Calu3 (cell line): Measurements from ENCODE around the gene CSHL1. TPM values are rescaled to one million over a fixed set of nuclear protein-coding genes. Genes with fewer than 3 reads are reported as not detected.
"Not testable (repeated sequence)": the region's sequence is repeated elsewhere in the genome, so short reads cannot be mapped to it uniquely, and the experiment has no call there.

Source experiments
- BruUV-seq: library from RNA; stranded (reverse); fragments of 400-500 nt; replicated peaks from 2 replicates; lab custom pipeline; 2021; lab: Mats Ljungman, UMichigan
- CTCF ChIA-PET: fragments of 300-600 bp; sonication (Branson Sonifier 250); formaldehyde crosslinking; loops from one replicate; lab custom pipeline; 2022; ENCODE audit warnings: antibody characterized with exemption; lab: Charles Lee
- DNase-seq: peaks from one replicate; pipeline ENCODE4 v3.0.0; 2022
- H3K27ac Mint-ChIP-seq: one replicate; pipeline ENCODE4 v1.8.0; 2022; ENCODE audit warnings: mixed read lengths; ENCODE audit not compliant: unreplicated experiment
- H3K27me3 Mint-ChIP-seq: one replicate; pipeline ENCODE4 v1.8.0; 2022; ENCODE audit warnings: mixed read lengths; ENCODE audit not compliant: unreplicated experiment
- H3K36me3 Mint-ChIP-seq: one replicate; pipeline ENCODE4 v1.8.0; 2022; ENCODE audit warnings: mild to moderate bottlenecking, moderate library complexity, mixed read lengths; ENCODE audit not compliant: insufficient read depth, unreplicated experiment
- H3K4me1 Mint-ChIP-seq: one replicate; pipeline ENCODE4 v1.8.0; 2022; ENCODE audit warnings: mild to moderate bottlenecking, low read depth, mixed read lengths; ENCODE audit not compliant: unreplicated experiment
- H3K4me3 Mint-ChIP-seq: one replicate; pipeline ENCODE4 v1.8.0; 2022; ENCODE audit warnings: mild to moderate bottlenecking, low read depth, moderate library complexity, mixed read lengths; ENCODE audit not compliant: unreplicated experiment
- H3K9me3 Mint-ChIP-seq: one replicate; pipeline ENCODE4 v1.8.0; 2022; ENCODE audit warnings: low read depth, mixed read lengths; ENCODE audit not compliant: unreplicated experiment
- intact Hi-C: fragments of 100-400 bp; cut with micrococcal nuclease; formaldehyde crosslinking; loops from one replicate; pipeline ENCODE4 v1.10.0; 2022; ENCODE audit not compliant: unreplicated experiment
- total RNA-seq: library from RNA; stranded (reverse); gene quantifications from 2 replicates; pipeline ENCODE4 v1.2.3, GENCODE V29; 2022

CSHL1 gene
- total RNA-seq, 1 experiment from 2014 or later, result not detected

GRCh38 chr17:63874061-63874626, 36.9 kb downstream of the CSHL1 start:
- BruUV-seq, intact Hi-C loops, DNase-seq, H3K27ac Mint-ChIP-seq, H3K4me3 Mint-ChIP-seq, CTCF ChIA-PET, H3K36me3 Mint-ChIP-seq, H3K4me1 Mint-ChIP-seq, H3K9me3 Mint-ChIP-seq: not testable (repeated sequence)
- peaks cover 42% of the 10 kb centered on the region for H3K27me3 Mint-ChIP-seq

- H3K4me3 Mint-ChIP-seq, intact Hi-C loops, DNase-seq, H3K9me3 Mint-ChIP-seq, BruUV-seq, H3K27ac Mint-ChIP-seq, H3K36me3 Mint-ChIP-seq, H3K4me1 Mint-ChIP-seq, CTCF ChIA-PET: not testable (repeated sequence)
- peaks cover 40% of the 10 kb centered on the region for H3K27me3 Mint-ChIP-seq
Observed at GRCh38 chr17:63873577-63873976, 37.5 kb downstream of the CSHL1 start, which contains the start of gene CSH2. TSS of gene CSH2 (minus strand) at chr17:63873677. CDS start at chr17:63873614, 63 bp downstream.

DNA sequence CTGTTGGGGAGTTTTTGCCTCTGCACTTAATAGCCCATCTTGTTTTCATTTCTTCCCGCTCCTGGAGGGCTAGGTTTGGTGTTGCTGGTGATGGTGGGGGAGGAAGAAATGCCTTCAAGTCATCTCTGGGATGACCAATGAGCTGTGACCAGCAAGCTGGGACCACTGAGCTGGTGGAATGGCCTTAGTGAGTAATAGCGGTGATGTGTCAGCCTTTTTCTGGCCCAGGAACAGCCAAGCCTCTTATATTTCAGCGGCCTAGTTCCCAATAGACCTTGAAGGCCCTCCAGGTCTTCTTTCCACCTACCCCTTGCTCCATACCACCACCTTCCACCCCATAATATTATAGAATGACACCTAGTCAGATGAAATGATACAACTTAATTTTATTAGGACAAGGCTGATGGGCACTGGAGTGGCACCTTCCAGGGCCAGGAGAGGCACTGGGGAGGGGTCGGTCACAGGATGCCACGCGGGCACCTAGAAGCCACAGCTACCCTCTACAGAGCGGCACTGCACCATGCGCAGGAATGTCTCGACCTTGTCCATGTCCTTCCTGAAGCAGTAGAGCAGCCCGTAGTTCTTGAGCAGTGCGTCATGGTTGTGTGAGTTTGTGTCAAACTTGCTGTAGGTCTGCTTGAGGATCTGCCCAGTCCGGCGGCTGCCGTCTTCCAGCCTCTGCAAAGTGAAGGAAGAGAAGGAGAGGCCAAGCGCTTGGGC, 39.3 kb downstream of the CSHL1 start:
- H3K9me3 Mint-ChIP-seq, H3K4me3 Mint-ChIP-seq, BruUV-seq, H3K4me1 Mint-ChIP-seq, CTCF ChIA-PET, H3K27ac Mint-ChIP-seq, DNase-seq, intact Hi-C loops, H3K36me3 Mint-ChIP-seq: not testable (repeated sequence)
- H3K27me3 Mint-ChIP-seq, result peaks cover 27% of the 10 kb centered on the region

DNA sequence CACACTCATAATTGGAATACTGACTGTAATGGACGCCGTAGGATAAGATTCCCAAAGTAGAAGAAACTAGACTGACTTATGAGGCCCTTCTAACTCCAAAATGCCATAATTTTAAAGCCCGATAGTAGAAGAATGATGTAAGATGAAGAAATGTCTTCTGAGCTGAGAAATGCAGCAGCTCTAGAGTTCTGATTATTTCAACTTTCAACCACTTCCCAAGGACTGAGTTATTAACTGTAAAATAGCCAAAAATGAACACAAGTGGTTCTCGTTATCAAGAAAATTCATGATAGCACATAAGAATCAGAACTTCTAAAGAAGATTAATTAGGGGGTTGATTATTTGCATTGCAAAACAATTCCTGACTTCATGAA, 40.8 kb downstream of the CSHL1 start:
- H3K36me3 Mint-ChIP-seq, H3K27ac Mint-ChIP-seq, CTCF ChIA-PET, DNase-seq, intact Hi-C loops, H3K4me3 Mint-ChIP-seq, H3K9me3 Mint-ChIP-seq, BruUV-seq, H3K4me1 Mint-ChIP-seq: not testable (repeated sequence)
- H3K27me3 Mint-ChIP-seq, result peaks cover 19% of the 10 kb centered on the region

- intact Hi-C loops, H3K4me1 Mint-ChIP-seq: not testable (repeated sequence)
Observed at GRCh38 chr17:63869491-63870291, 41.4 kb downstream of the CSHL1 start.

GRCh38 chr17:63866625-63867024, 44.4 kb downstream of the CSHL1 start:
- CTCF ChIA-PET, result interaction anchor here (0.7 to 1.1 kb wide), 2 partner anchors 23 to 35 kb away, joined by 3 to 4 read pairs; no protein-coding TSS in a partner anchor

More at GRCh38 chr17:63869491-63870291, 41.4 kb downstream of the CSHL1 start:
- not testable (repeated sequence) for H3K9me3 Mint-ChIP-seq, BruUV-seq, H3K27ac Mint-ChIP-seq, H3K4me3 Mint-ChIP-seq, H3K36me3 Mint-ChIP-seq, DNase-seq
- H3K27me3 Mint-ChIP-seq, result peaks cover 13% of the 10 kb centered on the region
- CTCF ChIA-PET, result interaction anchor here (0.6 kb wide), 1 partner anchor 10 kb away, joined by 3 read pairs; no protein-coding TSS in a partner anchor

More at GRCh38 chr17:63866625-63867024, 44.4 kb downstream of the CSHL1 start:
- BruUV-seq, intact Hi-C loops, H3K9me3 Mint-ChIP-seq, H3K4me1 Mint-ChIP-seq, H3K27ac Mint-ChIP-seq, DNase-seq, H3K4me3 Mint-ChIP-seq, H3K36me3 Mint-ChIP-seq: not testable (repeated sequence)
- H3K27me3 Mint-ChIP-seq, result peaks cover 11% of the 10 kb centered on the region

Other genes with a start within 250 kb of the CSHL1 start
- 5.0 and 8.0 TPM in 2 replicates for gene LIMD2, start 211.1 kb downstream of the CSHL1 start, total RNA-seq
- gene STRADA, start 169.5 kb downstream of the CSHL1 start, total RNA-seq, result 18.1 and 18.2 TPM in 2 replicates
- 80.5 and 82.0 TPM in 2 replicates for gene CCDC47, start 137.7 kb downstream of the CSHL1 start, total RNA-seq
- gene DDX42, start 137.1 kb downstream of the CSHL1 start, total RNA-seq, result 87.8 and 99.5 TPM in 2 replicates
- gene PSMC5, start 83.8 kb downstream of the CSHL1 start, total RNA-seq, result 91.4 and 95.1 TPM in 2 replicates
- gene FTSJ3, start 83.6 kb downstream of the CSHL1 start, total RNA-seq, result 43.3 and 46.0 TPM in 2 replicates
- gene SMARCD2, start 68.6 kb downstream of the CSHL1 start, total RNA-seq, result 46.7 and 50.6 TPM in 2 replicates
- not detected in 2 replicates for gene CSH2, start 37.6 kb downstream of the CSHL1 start, total RNA-seq
- not detected in 2 replicates for gene GH2, start 29.3 kb downstream of the CSHL1 start, total RNA-seq
- gene CSH1, start 14.7 kb downstream of the CSHL1 start, total RNA-seq, result not detected in 2 replicates
- gene GH1, start 7.6 kb upstream of the CSHL1 start, total RNA-seq, result not detected in 2 replicates
- gene CD79B, start 21.1 kb upstream of the CSHL1 start, total RNA-seq, result not detected in 2 replicates
- not detected in 2 replicates for gene SCN4A, start 61.7 kb upstream of the CSHL1 start, total RNA-seq
- 0.47 and 0.61 TPM in 2 replicates for gene PRR29, start 87.1 kb upstream of the CSHL1 start, total RNA-seq
- 3.6 and 4.4 TPM in 2 replicates for gene ICAM2, start 109.4 kb upstream of the CSHL1 start, total RNA-seq
- gene ERN1, start 218.9 kb upstream of the CSHL1 start, total RNA-seq, result 16.5 and 17.3 TPM in 2 replicates